NCI-H1092 (cell line): ENCODE results near the gene TRIM40.
"Not testable (repeated sequence)": the region's sequence is repeated elsewhere in the genome, so short reads cannot be mapped to it uniquely, and the experiment has no call there.

Experiments
- DNase-seq: peaks from one replicate; lab custom pipeline; 2025; lab: John Stamatoyannopoulos, UW

TRIM40 gene

DNA sequence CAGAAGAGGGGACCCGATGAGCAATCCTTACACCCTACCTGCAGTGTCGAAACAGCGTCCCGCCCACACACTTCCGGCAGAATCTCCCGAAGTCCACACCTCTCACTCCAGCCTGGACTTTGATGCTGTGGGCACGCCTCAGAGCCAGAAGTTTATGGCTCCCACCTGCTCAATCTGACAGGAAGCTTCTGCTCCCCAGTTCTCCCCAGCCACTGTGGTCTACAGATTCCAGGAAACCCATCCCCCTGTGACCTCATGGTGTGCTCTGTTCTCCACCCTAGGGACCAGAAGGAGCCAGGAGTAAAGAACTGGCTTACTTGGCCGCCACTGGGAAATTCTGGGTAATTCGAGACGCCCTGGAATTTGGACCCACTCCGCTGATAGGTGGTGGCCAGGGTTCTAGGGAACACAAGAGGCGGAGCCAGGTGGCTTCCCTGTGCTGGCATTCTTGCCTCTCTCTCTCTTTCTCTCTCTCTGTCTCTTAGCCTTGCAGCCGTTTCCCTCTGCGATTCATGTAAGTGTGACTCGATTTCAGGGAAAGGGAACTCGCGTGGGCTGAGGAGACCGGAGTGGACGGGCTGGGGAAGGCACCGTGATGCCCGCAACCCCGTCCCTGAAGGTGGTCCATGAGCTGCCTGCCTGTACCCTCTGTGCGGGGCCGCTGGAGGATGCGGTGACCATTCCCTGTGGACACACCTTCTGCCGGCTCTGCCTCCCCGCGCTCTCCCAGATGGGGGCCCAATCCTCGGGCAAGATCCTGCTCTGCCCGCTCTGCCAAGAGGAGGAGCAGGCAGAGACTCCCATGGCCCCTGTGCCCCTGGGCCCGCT lies 27.4 kb downstream of the TRIM40 start, which contains the start of gene TRIM15:
TSS of gene TRIM15 (plus strand) at position 457 of the 828 bp plus-strand sequence. CDS start at position 596, 139 bp downstream.
- no peak for DNase-seq

GRCh38 chr6:30163918-30164654 lies 28.1 kb downstream of the TRIM40 start:
- no peak for DNase-seq

DNA sequence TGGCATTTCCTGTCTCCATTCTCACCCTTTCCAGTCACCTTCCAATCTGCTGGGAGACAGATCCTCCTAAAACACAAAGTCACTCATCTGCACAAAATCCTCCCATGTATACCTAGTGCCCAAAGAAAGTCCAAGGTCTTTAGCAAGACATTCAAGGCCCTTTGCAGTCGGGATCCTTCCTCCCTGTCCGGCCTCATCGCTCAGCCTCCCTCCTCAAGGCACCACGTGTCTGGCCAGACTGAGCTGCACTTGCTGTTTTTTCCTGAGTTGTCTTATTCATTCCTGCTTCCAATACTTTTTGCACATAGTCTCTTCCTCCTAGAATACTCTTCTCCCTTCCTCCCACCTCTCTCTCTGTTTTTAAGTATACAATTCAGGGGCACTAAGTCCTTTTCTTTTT lies 28.8 kb downstream of the TRIM40 start:
- no peak for DNase-seq

GRCh38 chr6:30165238-30165637 lies 29.3 kb downstream of the TRIM40 start:
- not testable (repeated sequence) for DNase-seq

DNA sequence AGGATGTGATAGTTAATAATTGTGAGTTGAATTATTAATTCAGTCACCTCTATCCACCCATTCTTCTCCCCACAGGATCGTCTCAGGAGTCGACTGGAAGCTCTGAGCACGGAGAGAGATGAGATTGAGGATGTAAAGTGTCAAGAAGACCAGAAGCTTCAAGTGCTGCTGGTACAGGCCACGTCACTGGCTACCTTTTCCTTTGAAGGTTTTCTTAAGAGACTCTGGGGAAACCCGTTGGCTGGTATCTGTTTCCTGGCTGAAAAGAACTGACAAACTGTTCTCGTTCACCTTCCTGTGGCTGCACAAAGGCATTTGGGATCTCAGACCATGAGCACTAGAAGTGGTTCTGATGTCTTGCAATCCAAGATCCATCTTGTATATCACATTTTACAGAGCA lies 31.2 kb downstream of the TRIM40 start:
- DNase-seq: no peak

GRCh38 chr6:30168741-30169140 lies 32.8 kb downstream of the TRIM40 start:
- DNase-seq: no peak

GRCh38 chr6:30169658-30170614 lies 34.0 kb downstream of the TRIM40 start:
- no peak for DNase-seq

DNA sequence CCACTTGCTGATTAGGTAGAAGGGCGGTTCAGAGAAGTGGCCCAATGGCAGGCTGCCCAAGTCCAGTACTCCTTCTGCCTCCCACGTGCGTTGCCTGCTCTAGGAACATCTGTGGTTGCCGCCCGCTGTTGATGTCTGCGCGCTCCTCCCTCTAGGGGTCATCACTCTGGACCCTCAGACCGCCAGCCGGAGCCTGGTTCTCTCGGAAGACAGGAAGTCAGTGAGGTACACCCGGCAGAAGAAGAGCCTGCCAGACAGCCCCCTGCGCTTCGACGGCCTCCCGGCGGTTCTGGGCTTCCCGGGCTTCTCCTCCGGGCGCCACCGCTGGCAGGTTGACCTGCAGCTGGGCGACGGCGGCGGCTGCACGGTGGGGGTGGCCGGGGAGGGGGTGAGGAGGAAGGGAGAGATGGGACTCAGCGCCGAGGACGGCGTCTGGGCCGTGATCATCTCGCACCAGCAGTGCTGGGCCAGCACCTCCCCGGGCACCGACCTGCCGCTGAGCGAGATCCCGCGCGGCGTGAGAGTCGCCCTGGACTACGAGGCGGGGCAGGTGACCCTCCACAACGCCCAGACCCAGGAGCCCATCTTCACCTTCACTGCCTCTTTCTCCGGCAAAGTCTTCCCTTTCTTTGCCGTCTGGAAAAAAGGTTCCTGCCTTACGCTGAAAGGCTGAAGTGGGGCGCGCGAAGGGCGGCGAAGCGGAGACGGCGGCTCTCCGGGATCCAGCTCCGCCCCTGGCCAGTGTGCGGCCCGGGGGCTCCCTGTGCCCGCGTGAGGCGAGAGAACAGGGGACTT lies 35.9 kb downstream of the TRIM40 start:
- no peak for DNase-seq

- no peak for DNase-seq
Measured at GRCh38 chr6:30172681-30173080, 36.7 kb downstream of the TRIM40 start.

DNA sequence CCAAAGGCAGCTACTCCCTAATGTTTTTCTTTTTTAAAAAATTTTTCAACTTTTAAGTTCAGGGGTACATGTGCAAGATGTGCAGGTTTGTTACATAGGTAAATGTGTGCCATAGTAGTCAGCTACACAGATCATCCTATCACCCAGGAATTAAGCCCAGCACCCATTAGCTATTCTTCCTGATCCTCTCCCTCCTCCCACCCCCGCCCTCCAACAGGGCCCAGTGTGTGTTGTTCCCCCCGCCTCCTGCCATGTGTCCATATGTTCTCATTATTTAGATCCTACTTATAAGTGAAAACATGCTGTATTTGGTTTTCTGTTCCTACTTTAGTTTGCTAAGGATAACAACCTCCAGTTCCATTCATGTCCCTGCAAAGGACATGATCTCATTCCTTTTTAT lies 39.8 kb downstream of the TRIM40 start:
- DNase-seq: no peak

GRCh38 chr6:30178837-30179236 lies 42.9 kb downstream of the TRIM40 start:
- DNase-seq: no peak

- DNase-seq: no peak
Measured at GRCh38 chr6:30180145-30180544, 44.2 kb downstream of the TRIM40 start.

- no peak for DNase-seq
Measured at GRCh38 chr6:30184417-30185031, 48.6 kb downstream of the TRIM40 start.

DNA sequence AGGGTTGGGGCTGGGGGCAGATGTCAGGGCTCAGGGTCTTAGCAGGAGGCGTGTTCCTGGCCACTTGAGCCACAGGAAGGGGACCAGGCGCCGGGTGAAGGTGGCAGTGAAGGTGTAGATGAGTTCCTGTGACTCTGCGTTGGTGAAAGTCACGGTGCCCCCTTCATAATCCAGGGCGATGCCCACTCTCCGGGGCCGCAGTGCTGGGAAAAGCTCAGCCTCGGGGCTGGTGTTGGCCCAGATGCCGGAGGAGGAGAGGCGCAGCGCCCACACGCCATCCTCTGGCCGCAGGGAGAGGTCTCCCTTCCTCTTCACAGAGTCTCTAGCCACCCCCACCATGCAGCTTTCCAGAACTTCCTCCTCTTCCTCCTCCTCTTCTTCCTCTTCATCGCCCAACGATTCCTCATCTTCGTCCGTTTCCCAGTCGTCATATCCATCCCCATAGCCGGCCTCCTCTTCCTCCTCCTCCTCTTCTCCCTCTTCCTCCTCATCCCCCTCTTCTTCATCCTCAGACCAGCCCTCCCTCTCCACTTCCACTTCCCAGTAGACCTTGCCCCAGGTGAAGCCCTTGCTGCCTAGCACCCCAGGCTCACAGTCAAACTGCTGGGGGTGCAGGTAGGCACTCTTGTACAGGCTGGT lies 50.0 kb downstream of the TRIM40 start:
- DNase-seq: no peak

GRCh38 chr6:30188541-30188940 lies 52.6 kb downstream of the TRIM40 start:
- DNase-seq: no peak

DNA sequence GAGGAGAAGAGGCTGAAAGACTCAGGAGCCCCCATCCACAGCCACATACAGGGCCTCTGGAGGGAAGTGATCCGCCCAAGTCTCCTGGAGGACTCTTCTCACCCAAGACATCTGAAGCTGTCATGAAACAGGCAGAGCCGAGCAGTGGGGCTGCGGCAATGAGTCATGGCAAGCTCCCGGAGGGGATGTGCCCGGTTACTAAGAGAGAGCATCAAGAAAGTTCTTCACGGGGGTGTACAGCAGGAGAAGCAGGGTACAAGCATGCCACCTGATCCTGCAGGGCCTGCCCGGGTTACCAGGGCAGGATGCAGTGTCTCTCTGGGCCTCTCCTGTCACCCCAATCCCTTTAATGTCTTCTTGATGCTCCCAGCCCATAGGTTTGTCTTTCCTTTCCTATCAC lies 56.1 kb downstream of the TRIM40 start:
- DNase-seq: no peak

DNA sequence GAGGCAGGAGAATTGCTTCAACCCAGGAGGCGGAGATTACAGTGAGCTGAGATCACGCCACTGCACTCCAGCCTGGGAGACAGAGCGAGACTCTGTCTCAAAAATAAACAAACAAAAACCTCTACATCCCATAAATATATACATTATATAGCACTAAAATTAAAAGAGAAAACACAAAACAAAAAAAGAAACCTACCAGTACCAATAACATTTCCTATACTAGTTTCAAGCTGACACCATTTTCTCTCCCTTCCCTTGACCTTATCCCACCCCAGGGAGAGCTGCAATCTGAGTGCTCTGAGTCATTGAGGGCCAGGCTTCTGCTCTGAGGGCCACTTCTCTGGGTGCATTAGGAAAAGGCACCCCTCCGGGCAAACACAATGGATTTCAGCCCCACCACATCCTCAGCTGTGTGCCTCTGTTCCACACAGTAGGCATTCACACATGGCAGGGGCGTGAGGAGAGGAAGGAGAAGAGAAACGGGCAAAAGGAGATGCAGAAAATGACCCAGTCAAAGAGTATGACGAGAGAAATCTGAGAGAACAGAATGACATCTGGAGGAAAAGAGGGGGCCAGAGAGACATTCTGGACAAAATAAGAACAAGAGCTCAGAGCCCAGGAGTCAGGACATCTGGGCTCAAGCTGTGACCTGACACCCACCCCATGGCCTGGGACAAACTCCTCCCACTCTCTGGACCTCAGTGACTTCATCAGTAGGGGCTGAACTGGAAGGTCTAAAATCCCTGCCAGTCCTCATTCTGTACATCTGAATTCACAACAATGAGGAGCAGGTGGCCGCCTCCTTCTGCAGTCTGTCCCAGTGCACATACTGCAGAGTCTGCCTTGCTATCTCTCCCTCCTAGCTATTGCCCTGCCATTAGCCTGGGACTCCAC lies 59.1 kb downstream of the TRIM40 start:
- DNase-seq: no peak

DNA sequence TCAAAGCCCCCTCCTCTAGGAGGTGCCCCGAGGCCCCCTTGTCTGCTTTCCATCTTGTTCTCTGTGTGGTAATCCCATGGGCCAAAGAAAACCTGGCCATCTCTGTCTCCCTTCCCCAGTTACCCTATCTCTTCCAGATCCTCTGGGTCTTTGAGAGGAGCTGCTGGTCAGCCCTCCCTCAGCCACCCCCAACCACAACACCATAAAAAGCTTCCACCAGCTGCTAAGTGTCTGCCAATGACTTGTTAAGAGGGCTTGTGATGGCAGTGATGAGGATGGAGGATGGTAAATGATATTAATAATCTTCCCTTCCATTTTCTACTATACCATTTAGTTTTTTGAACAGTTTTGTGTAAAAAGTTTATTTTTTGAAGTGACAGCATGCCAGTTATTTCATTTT lies 60.0 kb downstream of the TRIM40 start:
- no peak for DNase-seq

DNA sequence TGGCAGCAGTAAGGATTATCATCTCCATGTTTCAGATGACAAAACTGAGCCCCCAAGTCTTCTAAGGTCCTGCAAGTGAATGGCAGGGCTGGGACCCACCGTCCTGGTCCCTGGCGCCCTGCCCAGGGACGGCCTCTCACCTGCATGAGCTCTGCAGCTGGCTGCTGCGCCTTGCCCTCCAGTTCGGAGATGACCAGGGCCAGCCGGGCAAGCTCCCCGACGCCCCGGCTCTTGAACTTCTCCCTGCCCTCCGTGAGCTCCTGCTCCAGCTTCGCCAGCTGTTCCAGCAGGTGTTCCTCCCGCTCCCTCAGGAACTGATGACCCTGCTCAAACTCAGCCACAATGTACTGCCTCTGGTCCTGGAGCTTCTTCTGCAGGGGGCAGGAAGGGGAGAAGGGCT lies 60.4 kb downstream of the TRIM40 start:
- DNase-seq: no peak
